Measurements from ENCODE around the gene EGLN1. TPM values are rescaled to one million over a fixed set of nuclear protein-coding genes. Genes with fewer than 3 reads are reported as not detected.

EGLN1 gene
- polyA plus RNA-seq, 1 of the 3 experiments (the other 2 are of a cell fraction): 10.7 TPM

DNA sequence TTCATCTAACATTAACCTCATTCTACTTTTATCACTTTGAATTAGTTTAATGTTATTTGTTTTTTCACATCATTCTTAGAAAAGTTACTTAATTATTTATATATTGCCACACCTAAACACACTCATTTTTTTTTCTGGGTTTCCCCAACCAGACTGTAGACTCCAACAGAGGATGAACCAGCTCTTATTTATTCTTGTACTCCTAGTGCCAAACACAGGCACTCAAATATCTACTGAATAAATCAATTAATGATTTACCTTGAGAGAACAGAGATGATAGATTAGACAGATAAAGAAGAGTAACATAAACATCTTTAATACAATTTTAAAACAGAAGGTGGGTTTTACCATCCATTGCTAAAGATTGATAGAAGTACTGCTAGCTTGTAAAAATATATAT, 35.6 kb downstream of the EGLN1 start:
- Histone ChIP-seq H3F3A (replicated peaks; ENCODE audit: insufficient read depth) (peaks cover 14% of the 10 kb centered on the region), H3K27me3 (ENCODE audit: insufficient read depth) (no peaks in the 10 kb centered on the region), H3K79me2 (ENCODE audit: insufficient read depth) (peaks cover 96% of the 10 kb centered on the region), H4K20me1 (ENCODE audit: insufficient read depth) (0 out of 2 replicates have a peak, but pooled peaks cover 6% of the 10 kb centered on the region), H3K9me2 (no peaks in the 10 kb centered on the region), H3K4me1 (ENCODE audit: control insufficient read depth in 1 of 2, insufficient read depth in 2 of 2, low read depth in 1 of 2, low read length in 1 of 2) (peaks cover 5 to 19% of the 10 kb centered on the region in 2 experiments; a peak in 3 of 4 replicates), H3K27ac (ENCODE audit: low read depth in 2 of 2, low read length in 1 of 2) (no peak overlapping the region), H3K4me3 (ENCODE audit: low read depth in 2 of 2, low read length in 1 of 2) (no peak overlapping the region), H3K36me3 (replicated peaks in 1 of 2; ENCODE audit: control insufficient read depth in 1 of 2, insufficient read depth in 2 of 2, low read length in 1 of 2) (no peaks in the 10 kb centered on the region), H3K9ac (no peak overlapping the region), H3K4me2 (no peak overlapping the region), H3K9me3 (no peaks in the 10 kb centered on the region), H2AFZ (ENCODE audit: low read depth) (no peak overlapping the region)
- ChIA-PET CTCF (interaction anchor here (1.4 kb wide), 1 partner anchor 24 kb away, joined by 3 read pairs; no protein-coding TSS in a partner anchor), POLR2A (no interaction called here)
- TF ChIP-seq GABPA (IDR thresholded peaks at IDR 0.05; ENCODE audit: low read depth) (no peak), CHD2 (IDR thresholded peaks at IDR 0.05; ENCODE audit: low read length, partially characterized antibody) (no peak), TCF12 (IDR thresholded peaks at IDR 0.05) (no peak), EP300 (IDR thresholded peaks at IDR 0.05; ENCODE audit: borderline replicate concordance in 1 of 2, low read depth in 1 of 2, low read length in 1 of 2) (no peak), JUND (IDR thresholded peaks at IDR 0.05) (no peak)
- TF ChIP-seq, protein P1, sequence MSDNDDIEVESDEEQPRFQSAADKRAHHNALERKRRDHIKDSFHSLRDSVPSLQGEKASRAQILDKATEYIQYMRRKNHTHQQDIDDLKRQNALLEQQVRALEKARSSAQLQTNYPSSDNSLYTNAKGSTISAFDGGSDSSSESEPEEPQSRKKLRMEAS (IDR thresholded peaks at IDR 0.05; ENCODE audit: low read depth): no peak
- no peak for DNase-seq

DNA sequence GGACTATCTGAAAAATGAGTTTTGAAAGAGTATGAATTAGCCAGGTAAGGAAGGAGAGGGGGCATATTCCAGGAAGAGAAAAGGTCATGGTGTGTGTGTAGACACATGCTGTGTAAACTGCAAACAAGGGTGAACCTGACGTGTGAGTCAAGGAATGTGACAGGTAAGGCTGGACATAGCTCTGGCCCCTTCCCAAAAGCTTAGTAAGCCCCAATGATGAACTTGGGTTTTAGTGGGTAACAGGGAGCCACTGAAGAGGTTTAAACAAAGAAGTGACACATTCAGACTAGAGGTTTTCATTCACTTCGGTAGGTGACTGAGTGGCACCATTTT, 36.7 kb downstream of the EGLN1 start:
- TF ChIP-seq, protein P2, sequence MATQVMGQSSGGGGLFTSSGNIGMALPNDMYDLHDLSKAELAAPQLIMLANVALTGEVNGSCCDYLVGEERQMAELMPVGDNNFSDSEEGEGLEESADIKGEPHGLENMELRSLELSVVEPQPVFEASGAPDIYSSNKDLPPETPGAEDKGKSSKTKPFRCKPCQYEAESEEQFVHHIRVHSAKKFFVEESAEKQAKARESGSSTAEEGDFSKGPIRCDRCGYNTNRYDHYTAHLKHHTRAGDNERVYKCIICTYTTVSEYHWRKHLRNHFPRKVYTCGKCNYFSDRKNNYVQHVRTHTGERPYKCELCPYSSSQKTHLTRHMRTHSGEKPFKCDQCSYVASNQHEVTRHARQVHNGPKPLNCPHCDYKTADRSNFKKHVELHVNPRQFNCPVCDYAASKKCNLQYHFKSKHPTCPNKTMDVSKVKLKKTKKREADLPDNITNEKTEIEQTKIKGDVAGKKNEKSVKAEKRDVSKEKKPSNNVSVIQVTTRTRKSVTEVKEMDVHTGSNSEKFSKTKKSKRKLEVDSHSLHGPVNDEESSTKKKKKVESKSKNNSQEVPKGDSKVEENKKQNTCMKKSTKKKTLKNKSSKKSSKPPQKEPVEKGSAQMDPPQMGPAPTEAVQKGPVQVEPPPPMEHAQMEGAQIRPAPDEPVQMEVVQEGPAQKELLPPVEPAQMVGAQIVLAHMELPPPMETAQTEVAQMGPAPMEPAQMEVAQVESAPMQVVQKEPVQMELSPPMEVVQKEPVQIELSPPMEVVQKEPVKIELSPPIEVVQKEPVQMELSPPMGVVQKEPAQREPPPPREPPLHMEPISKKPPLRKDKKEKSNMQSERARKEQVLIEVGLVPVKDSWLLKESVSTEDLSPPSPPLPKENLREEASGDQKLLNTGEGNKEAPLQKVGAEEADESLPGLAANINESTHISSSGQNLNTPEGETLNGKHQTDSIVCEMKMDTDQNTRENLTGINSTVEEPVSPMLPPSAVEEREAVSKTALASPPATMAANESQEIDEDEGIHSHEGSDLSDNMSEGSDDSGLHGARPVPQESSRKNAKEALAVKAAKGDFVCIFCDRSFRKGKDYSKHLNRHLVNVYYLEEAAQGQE (IDR thresholded peaks at IDR 0.05; ENCODE audit: low read depth, low read length): no peak
- TF ChIP-seq RFX5 (IDR thresholded peaks at IDR 0.05; ENCODE audit: low read length) (no peak), CHD2 (IDR thresholded peaks at IDR 0.05; ENCODE audit: low read length, partially characterized antibody) (no peak), TEAD4 (IDR thresholded peaks at IDR 0.05; ENCODE audit: borderline replicate concordance, insufficient read depth) (no peak), POLR2AphosphoS5 (IDR thresholded peaks at IDR 0.05; ENCODE audit: low read depth, low read length) (no peak), SMC3 (IDR thresholded peaks at IDR 0.05; ENCODE audit: low read depth, low read length) (no peak), MEF2A (IDR thresholded peaks at IDR 0.05; ENCODE audit: borderline replicate concordance, low read depth) (no peak), RCOR1 (IDR thresholded peaks at IDR 0.05; ENCODE audit: low read length) (no peak)
- TF ChIP-seq, protein P3, sequence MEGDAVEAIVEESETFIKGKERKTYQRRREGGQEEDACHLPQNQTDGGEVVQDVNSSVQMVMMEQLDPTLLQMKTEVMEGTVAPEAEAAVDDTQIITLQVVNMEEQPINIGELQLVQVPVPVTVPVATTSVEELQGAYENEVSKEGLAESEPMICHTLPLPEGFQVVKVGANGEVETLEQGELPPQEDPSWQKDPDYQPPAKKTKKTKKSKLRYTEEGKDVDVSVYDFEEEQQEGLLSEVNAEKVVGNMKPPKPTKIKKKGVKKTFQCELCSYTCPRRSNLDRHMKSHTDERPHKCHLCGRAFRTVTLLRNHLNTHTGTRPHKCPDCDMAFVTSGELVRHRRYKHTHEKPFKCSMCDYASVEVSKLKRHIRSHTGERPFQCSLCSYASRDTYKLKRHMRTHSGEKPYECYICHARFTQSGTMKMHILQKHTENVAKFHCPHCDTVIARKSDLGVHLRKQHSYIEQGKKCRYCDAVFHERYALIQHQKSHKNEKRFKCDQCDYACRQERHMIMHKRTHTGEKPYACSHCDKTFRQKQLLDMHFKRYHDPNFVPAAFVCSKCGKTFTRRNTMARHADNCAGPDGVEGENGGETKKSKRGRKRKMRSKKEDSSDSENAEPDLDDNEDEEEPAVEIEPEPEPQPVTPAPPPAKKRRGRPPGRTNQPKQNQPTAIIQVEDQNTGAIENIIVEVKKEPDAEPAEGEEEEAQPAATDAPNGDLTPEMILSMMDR (IDR thresholded peaks at IDR 0.05): no peak
- TF ChIP-seq, protein P4, sequence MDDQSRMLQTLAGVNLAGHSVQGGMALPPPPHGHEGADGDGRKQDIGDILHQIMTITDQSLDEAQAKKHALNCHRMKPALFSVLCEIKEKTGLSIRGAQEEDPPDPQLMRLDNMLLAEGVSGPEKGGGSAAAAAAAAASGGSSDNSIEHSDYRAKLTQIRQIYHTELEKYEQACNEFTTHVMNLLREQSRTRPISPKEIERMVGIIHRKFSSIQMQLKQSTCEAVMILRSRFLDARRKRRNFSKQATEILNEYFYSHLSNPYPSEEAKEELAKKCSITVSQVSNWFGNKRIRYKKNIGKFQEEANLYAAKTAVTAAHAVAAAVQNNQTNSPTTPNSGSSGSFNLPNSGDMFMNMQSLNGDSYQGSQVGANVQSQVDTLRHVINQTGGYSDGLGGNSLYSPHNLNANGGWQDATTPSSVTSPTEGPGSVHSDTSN (IDR thresholded peaks at IDR 0.05): no peak
- TF ChIP-seq, protein P5, sequence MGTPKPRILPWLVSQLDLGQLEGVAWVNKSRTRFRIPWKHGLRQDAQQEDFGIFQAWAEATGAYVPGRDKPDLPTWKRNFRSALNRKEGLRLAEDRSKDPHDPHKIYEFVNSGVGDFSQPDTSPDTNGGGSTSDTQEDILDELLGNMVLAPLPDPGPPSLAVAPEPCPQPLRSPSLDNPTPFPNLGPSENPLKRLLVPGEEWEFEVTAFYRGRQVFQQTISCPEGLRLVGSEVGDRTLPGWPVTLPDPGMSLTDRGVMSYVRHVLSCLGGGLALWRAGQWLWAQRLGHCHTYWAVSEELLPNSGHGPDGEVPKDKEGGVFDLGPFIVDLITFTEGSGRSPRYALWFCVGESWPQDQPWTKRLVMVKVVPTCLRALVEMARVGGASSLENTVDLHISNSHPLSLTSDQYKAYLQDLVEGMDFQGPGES (IDR thresholded peaks at IDR 0.05; ENCODE audit: low read depth, low read length): no peak
- ChIA-PET CTCF (interaction anchor here (0.8 to 1.4 kb wide), 2 partner anchors 23 to 28 kb away, joined by 3 read pairs; no protein-coding TSS in a partner anchor), POLR2A (no interaction called here)
- Histone ChIP-seq H3K27ac (ENCODE audit: low read depth in 2 of 2, low read length in 1 of 2) (no peak overlapping the region), H3K36me3 (replicated peaks in 1 of 2; ENCODE audit: control insufficient read depth in 1 of 2, insufficient read depth in 2 of 2, low read length in 1 of 2) (no peaks in the 10 kb centered on the region), H3F3A (replicated peaks; ENCODE audit: insufficient read depth) (peaks cover 12% of the 10 kb centered on the region), H3K9me2 (no peaks in the 10 kb centered on the region), H3K4me1 (ENCODE audit: control insufficient read depth in 1 of 2, insufficient read depth in 2 of 2, low read depth in 1 of 2, low read length in 1 of 2) (peaks cover 5 to 14% of the 10 kb centered on the region in 2 experiments; a peak in 3 of 4 replicates), H3K9ac (no peak overlapping the region), H3K27me3 (ENCODE audit: insufficient read depth) (no peaks in the 10 kb centered on the region), H3K4me3 (ENCODE audit: low read depth in 2 of 2, low read length in 1 of 2) (no peak overlapping the region), H2AFZ (ENCODE audit: low read depth) (no peak overlapping the region), H3K79me2 (ENCODE audit: insufficient read depth) (peaks cover 96% of the 10 kb centered on the region), H3K4me2 (no peak overlapping the region), H3K9me3 (no peaks in the 10 kb centered on the region), H4K20me1 (ENCODE audit: insufficient read depth) (0 out of 2 replicates have a peak, but pooled peaks cover 11% of the 10 kb centered on the region)
- 92% methylated on average over 2 of the region's 2 CpGs for WGBS (ENCODE audit: low lambda C conversion rate)
- no peak for DNase-seq

Measured in SK-N-SH (cell line).